Panc1 (cell line): ENCODE measurements around the gene PHF21A. TPM values are rescaled to one million over a fixed set of nuclear protein-coding genes. Genes with fewer than 3 reads are reported as not detected.

ENCODE experiments used
- ATAC-seq: fragments of 200-7000 bp; cut with Tn5 transposase; 2 replicates; pipeline ENCODE4 v1.9.1; 2020; ENCODE audit warnings: mild to moderate bottlenecking, moderate library complexity
- BruUV-seq: library from RNA; stranded (reverse); fragments of 400-500 nt; replicated peaks from 2 replicates; lab custom pipeline; 2021; lab: Mats Ljungman, UMichigan
- CTCF ChIA-PET: fragments of 300-600 bp; sonication (Branson Sonifier 250); formaldehyde crosslinking; loops from one replicate; lab custom pipeline; 2022; ENCODE audit warnings: antibody characterized with exemption; lab: Charles Lee
- POLR2A ChIA-PET: fragments of 300-600 bp; sonication (Branson Sonifier 250); formaldehyde crosslinking; loops from one replicate; lab custom pipeline; 2022; ENCODE audit warnings: antibody characterized with exemption; lab: Charles Lee
- DNase-seq: peaks from one replicate; pipeline ENCODE4 v3.0.0-alpha.2; 2010; ENCODE audit warnings: low read depth, low spot score
- H3K27ac ChIP-seq: 2 replicates; pipeline ENCODE4 v1.5.1; 2011; ENCODE audit warnings: mild to moderate bottlenecking, low read length, inconsistent platforms
- H3K27me3 ChIP-seq: fragments of 200-500 bp; sonication (Bioruptor generic); 2 replicates; pipeline ENCODE4 v1.6.0; 2014; ENCODE audit warnings: low read length, inconsistent platforms; ENCODE audit not compliant: control insufficient read depth, insufficient read depth
- H3K36me3 ChIP-seq: fragments of 200-500 bp; sonication (Bioruptor generic); 2 replicates; pipeline ENCODE4 v1.5.1; 2014; ENCODE audit warnings: inconsistent platforms, mild to moderate bottlenecking, low read length, moderate library complexity; ENCODE audit not compliant: control insufficient read depth, insufficient read depth
- H3K4me1 ChIP-seq: 2 replicates; pipeline ENCODE4 v1.5.1; 2011; ENCODE audit warnings: inconsistent platforms, mild to moderate bottlenecking, low read length, moderate library complexity; ENCODE audit not compliant: control insufficient read depth, insufficient read depth
- H3K4me3 ChIP-seq, 2 experiments: 2 replicates each; pipeline ENCODE4 v1.5.1; 2011 to 2012; ENCODE audit warnings: low read depth in 2 of 2, low read length in 2 of 2, mild to moderate bottlenecking in 2 of 2, inconsistent platforms in 1 of 2, moderate library complexity in 1 of 2
- H3K9me3 ChIP-seq: fragments of 200-500 bp; sonication (Bioruptor generic); 2 replicates; pipeline ENCODE4 v1.5.1; 2014; ENCODE audit warnings: low read depth, mild to moderate bottlenecking, inconsistent platforms, low read length, moderate library complexity; ENCODE audit not compliant: control insufficient read depth, insufficient read depth
- CTCF ChIP-seq: fragments of 450-650 bp; IDR thresholded peaks from 2 replicates; pipeline ENCODE4 v1.5.1; 2017; ENCODE audit warnings: mild to moderate bottlenecking
- POLR2AphosphoS5 ChIP-seq: IDR thresholded peaks from 2 replicates; pipeline ENCODE4 v1.6.1; 2012; ENCODE audit warnings: mild to moderate bottlenecking, low read depth, low read length, moderate library complexity
- REST ChIP-seq, 2 experiments: IDR thresholded peaks; 2 replicates each; pipeline ENCODE4 v1.6.1; 2011 to 2012; ENCODE audit warnings: low read depth in 2 of 2, control low read depth in 1 of 2, low read length in 1 of 2, mild to moderate bottlenecking in 1 of 2, moderate library complexity in 1 of 2; ENCODE audit not compliant: insufficient read depth in 1 of 2
- SIN3A ChIP-seq: IDR thresholded peaks from 2 replicates; pipeline ENCODE4 v1.6.1; 2012; ENCODE audit warnings: low read depth, mild to moderate bottlenecking, low read length, moderate library complexity, borderline replicate concordance; ENCODE audit not compliant: insufficient read depth
- TCF7L2 ChIP-seq: IDR thresholded peaks from 2 replicates; pipeline ENCODE4 v1.6.1; 2011; ENCODE audit warnings: mild to moderate bottlenecking, low read depth, low read length, inconsistent platforms
- in situ Hi-C: cut with HindIII; loops from 2 replicates; pipeline ENCODE4 v1.10.0; 2016; ENCODE audit warnings: low sequenced_read_pairs, low pct_unique_long_range_greater_than_20kb
- intact Hi-C: fragments of 100-400 bp; cut with micrococcal nuclease; formaldehyde crosslinking; loops from one replicate; pipeline ENCODE4 v1.10.0; 2022; ENCODE audit not compliant: unreplicated experiment
- total RNA-seq: library from RNA; stranded (reverse); gene quantifications from one replicate; pipeline ENCODE4 v1.2.1, GENCODE V29; 2021; ENCODE audit not compliant: unreplicated experiment

The PHF21A gene
- total RNA-seq, 1 experiment from 2014 or later: 45.7 TPM

GRCh38 chr11:46149826-46150225, 28.6 kb upstream of the PHF21A start:
- no peak overlapping the region for H3K27ac ChIP-seq
- TF ChIP-seq TCF7L2: no peak
- no peak for TF ChIP-seq CTCF
- in situ Hi-C loops: no loop called here
- ChIA-PET POLR2A (interaction anchor here (0.6 kb wide), 1 partner anchor 260 kb away, joined by 3 read pairs; no protein-coding TSS in a partner anchor), CTCF (no interaction called here)
- ATAC-seq (no peak), DNase-seq (no peak)
- no peaks in the 10 kb centered on the region for H3K27me3 ChIP-seq
- no peaks in the 10 kb centered on the region for H3K4me1 ChIP-seq
- intact Hi-C loops: no loop called here
- no peaks in the 10 kb centered on the region for H3K36me3 ChIP-seq
- H3K4me3 ChIP-seq: no peak overlapping the region
- no peaks in the 10 kb centered on the region for H3K9me3 ChIP-seq
- BruUV-seq: no TSS peak

- intact Hi-C loops (no loop called here), in situ Hi-C loops (no loop called here)
- no peak overlapping the region for H3K27ac ChIP-seq
- H3K4me1 ChIP-seq: no peaks in the 10 kb centered on the region
- ChIA-PET CTCF (no interaction called here), POLR2A (interaction anchor here (0.5 kb wide), 1 partner anchor 27 kb away, joined by 11 read pairs; no protein-coding TSS in a partner anchor)
- TF ChIP-seq TCF7L2 (no peak), REST (IDR thresholded peaks at IDR 0.05; ENCODE audit: insufficient read depth in 1 of 2, low read depth in 2 of 2, low read length in 1 of 2) (no peak), CTCF (no peak)
- ATAC-seq (0 out of 2 replicates have a peak, but pooled peaks have one; percentile 38), DNase-seq (no peak)
- no peaks in the 10 kb centered on the region for H3K36me3 ChIP-seq
- no peaks in the 10 kb centered on the region for H3K9me3 ChIP-seq
- H3K27me3 ChIP-seq: no peaks in the 10 kb centered on the region
- no peak overlapping the region for H3K4me3 ChIP-seq
- no TSS peak for BruUV-seq
These were observed 28.1 kb upstream of the PHF21A start for GRCh38 chr11:46149342-46149741.

GRCh38 chr11:46144741-46145140, 23.5 kb upstream of the PHF21A start:
- no peak overlapping the region for H3K27ac ChIP-seq
- CTCF ChIA-PET: no interaction called here
- POLR2A ChIA-PET: no interaction called here
- no peak overlapping the region for H3K4me3 ChIP-seq
- H3K9me3 ChIP-seq: no peaks in the 10 kb centered on the region
- in situ Hi-C loops (no loop called here), intact Hi-C loops (no loop called here)
- no peak for ATAC-seq
- DNase-seq: no peak
- TF ChIP-seq REST (IDR thresholded peaks at IDR 0.05; ENCODE audit: insufficient read depth in 1 of 2, low read depth in 2 of 2, low read length in 1 of 2): no peak
- TF ChIP-seq POLR2AphosphoS5: no peak
- TF ChIP-seq TCF7L2: no peak
- no peak for TF ChIP-seq SIN3A
- TF ChIP-seq CTCF: no peak
- no peaks in the 10 kb centered on the region for H3K27me3 ChIP-seq
- H3K36me3 ChIP-seq: no peaks in the 10 kb centered on the region
- H3K4me1 ChIP-seq: no peaks in the 10 kb centered on the region
- no TSS peak for BruUV-seq
